Measurements from ENCODE around the gene CD1B. TPM values are rescaled to one million over a fixed set of nuclear protein-coding genes. Genes with fewer than 3 reads are reported as not detected.
"Not testable (repeated sequence)": the region's sequence is repeated elsewhere in the genome, so short reads cannot be mapped to it uniquely, and the experiment has no call there.

The CD1B gene
- not detected for total RNA-seq
- polyA plus RNA-seq, result under 1 TPM; 0.02 to 0.30 TPM
- long read RNA-seq, donor 1, result 0 reads
- long read RNA-seq, donor 2, result 0 reads
- long read RNA-seq, donor 3, result 0 reads
- long read RNA-seq, donor 4, result 0 reads
- long read RNA-seq, donor 5, partial matches to known transcripts, result 0 of 1 reads
- long read RNA-seq, donor 5, other reads (novel, unspliced or antisense), result 0 of 1 reads

- 81 to 92% methylated on average over 2 of the region's 2 CpGs for WGBS, 2 donors
- Histone ChIP-seq H3K27me3 (ENCODE audit: control insufficient read depth in 3 of 3, insufficient read depth in 3 of 3, low read length in 2 of 3) (no peaks in the 10 kb centered on the region), H3K4me1 (ENCODE audit: control insufficient read depth in 5 of 5, insufficient read depth in 5 of 5, low read length in 5 of 5) (peaks cover 0 to 8% (median 0%) of the 10 kb centered on the region in 5 donors), H3K9me3 (ENCODE audit: control insufficient read depth in 4 of 4, insufficient read depth in 3 of 4, low read length in 3 of 4) (no peaks in the 10 kb centered on the region), H3K9ac (ENCODE audit: insufficient read depth in 1 of 2, low read length in 2 of 2) (no peak within 1 kb of the TSS), H3K4me3 (no peak within 1 kb of the TSS), H3K36me3 (ENCODE audit: control insufficient read depth in 4 of 4, insufficient read depth in 4 of 4, low read length in 4 of 4) (no peaks in the 10 kb centered on the region), H3K27ac (ENCODE audit: low read depth in 1 of 2, low read length in 1 of 2) (no peak within 1 kb of the TSS)
- no peak for ATAC-seq (ENCODE audit: insufficient read depth, low FRiP score)
- DNase-seq, result no peak
- no peak for TF ChIP-seq CTCF (IDR thresholded peaks at IDR 0.05; ENCODE audit: control extremely low read depth, extremely low read depth)
These were observed at the start of gene CD1B for GRCh38 chr1:158331481-158332150. CD1B (minus strand) TSS chr1:158331531; CDS start chr1:158331423, 108 bp downstream.

GRCh38 chr1:158374860-158375259, 43.5 kb upstream of the CD1B start:
- 38 to 49% methylated on average over 1 of the region's 1 CpG for WGBS, 2 donors
- no peak for DNase-seq
- peaks cover 0 to 16% (median 3%) of the 10 kb centered on the region in 4 donors for H3K9me3 ChIP-seq (ENCODE audit: control insufficient read depth in 4 of 4, insufficient read depth in 3 of 4, low read length in 3 of 4)
- H3K9ac ChIP-seq (ENCODE audit: insufficient read depth in 1 of 2, low read length in 2 of 2), result no peak overlapping the region
- H3K4me3 ChIP-seq, result no peak overlapping the region
- no peak overlapping the region for H3K27ac ChIP-seq (ENCODE audit: low read depth in 1 of 2, low read length in 1 of 2)
- no peaks in the 10 kb centered on the region for H3K27me3 ChIP-seq (ENCODE audit: control insufficient read depth in 3 of 3, insufficient read depth in 3 of 3, low read length in 2 of 3)
- H3K4me1 ChIP-seq (ENCODE audit: control insufficient read depth in 5 of 5, insufficient read depth in 5 of 5, low read length in 5 of 5), result no peaks in the 10 kb centered on the region
- TF ChIP-seq CTCF (IDR thresholded peaks at IDR 0.05; ENCODE audit: control extremely low read depth, extremely low read depth), result no peak
- H3K36me3 ChIP-seq (ENCODE audit: control insufficient read depth in 4 of 4, insufficient read depth in 4 of 4, low read length in 4 of 4), result no peaks in the 10 kb centered on the region
- ATAC-seq (ENCODE audit: insufficient read depth, low FRiP score), result no peak

- peaks cover 0 to 16% (median 3%) of the 10 kb centered on the region in 4 donors for H3K9me3 ChIP-seq (ENCODE audit: control insufficient read depth in 4 of 4, insufficient read depth in 3 of 4, low read length in 3 of 4)
- not testable (repeated sequence) for H3K9ac ChIP-seq (ENCODE audit: insufficient read depth in 1 of 2, low read length in 2 of 2); H3K36me3 ChIP-seq (ENCODE audit: control insufficient read depth in 4 of 4, insufficient read depth in 4 of 4, low read length in 4 of 4); ATAC-seq (ENCODE audit: insufficient read depth, low FRiP score); H3K27me3 ChIP-seq (ENCODE audit: control insufficient read depth in 3 of 3, insufficient read depth in 3 of 3, low read length in 2 of 3); DNase-seq; H3K4me1 ChIP-seq (ENCODE audit: control insufficient read depth in 5 of 5, insufficient read depth in 5 of 5, low read length in 5 of 5); H3K4me3 ChIP-seq; H3K27ac ChIP-seq (ENCODE audit: low read depth in 1 of 2, low read length in 1 of 2)
- WGBS, 2 donors, result 94 to 95% methylated on average over 22 to 25 of the region's 25 CpGs
These were observed 42.8 kb upstream of the CD1B start for GRCh38 chr1:158374101-158374500.

GRCh38 chr1:158371188-158371953, 40.0 kb upstream of the CD1B start:
- no peak for DNase-seq
- no peak overlapping the region for H3K27ac ChIP-seq (ENCODE audit: low read depth in 1 of 2, low read length in 1 of 2)
- H3K4me1 ChIP-seq (ENCODE audit: control insufficient read depth in 5 of 5, insufficient read depth in 5 of 5, low read length in 5 of 5), result no peaks in the 10 kb centered on the region
- ATAC-seq (ENCODE audit: insufficient read depth, low FRiP score), result no peak
- 73 to 92% methylated on average over 6 of the region's 6 CpGs for WGBS, 2 donors
- TF ChIP-seq CTCF (IDR thresholded peaks at IDR 0.05; ENCODE audit: control extremely low read depth, extremely low read depth), result no peak
- H3K36me3 ChIP-seq (ENCODE audit: control insufficient read depth in 4 of 4, insufficient read depth in 4 of 4, low read length in 4 of 4), result no peaks in the 10 kb centered on the region
- no peak overlapping the region for H3K9ac ChIP-seq (ENCODE audit: insufficient read depth in 1 of 2, low read length in 2 of 2)
- no peak overlapping the region for H3K4me3 ChIP-seq
- H3K27me3 ChIP-seq (ENCODE audit: control insufficient read depth in 3 of 3, insufficient read depth in 3 of 3, low read length in 2 of 3), result no peaks in the 10 kb centered on the region
- peaks cover 0 to 18% (median 3%) of the 10 kb centered on the region in 4 donors for H3K9me3 ChIP-seq (ENCODE audit: control insufficient read depth in 4 of 4, insufficient read depth in 3 of 4, low read length in 3 of 4)

All from lung (tissue), 16 donors.